Hepatocyte (in vitro differentiated cells): ENCODE measurements around the gene ANKRD11. TPM values are rescaled to one million over a fixed set of nuclear protein-coding genes. Genes with fewer than 3 reads are reported as not detected.

Source experiments
- DNase-seq: peaks from one replicate; pipeline ENCODE4 v3.0.0-alpha.2; 2016; ENCODE audit warnings: low spot score
- H2AFZ ChIP-seq: fragments of 200-600 bp; sonication (generic); 2 replicates; pipeline ENCODE4 v1.6.0; 2016; ENCODE audit warnings: antibody characterized with exemption, mild to moderate bottlenecking
- H3K27ac ChIP-seq: fragments of 200-600 bp; sonication (generic); 2 replicates; pipeline ENCODE4 v1.5.1; 2016; ENCODE audit warnings: mild to moderate bottlenecking
- H3K27me3 ChIP-seq: fragments of 200-600 bp; sonication (generic); 2 replicates; pipeline ENCODE4 v1.6.1; 2016
- H3K36me3 ChIP-seq: fragments of 200-600 bp; sonication (generic); replicated peaks from 2 replicates; pipeline ENCODE4 v1.5.1; 2016; ENCODE audit warnings: low read depth; ENCODE audit not compliant: insufficient read depth
- H3K4me1 ChIP-seq: fragments of 200-600 bp; sonication (generic); 2 replicates; pipeline ENCODE4 v1.5.1; 2016; ENCODE audit warnings: mild to moderate bottlenecking, moderate library complexity; ENCODE audit not compliant: insufficient read depth
- H3K4me2 ChIP-seq: fragments of 200-600 bp; sonication (generic); 2 replicates; pipeline ENCODE4 v1.6.0; 2016
- H3K4me3 ChIP-seq: fragments of 200-600 bp; sonication (generic); 2 replicates; pipeline ENCODE4 v1.5.1; 2016; ENCODE audit warnings: mild to moderate bottlenecking
- H3K79me2 ChIP-seq: fragments of 200-600 bp; sonication (generic); 2 replicates; pipeline ENCODE4 v1.6.0; 2017; ENCODE audit warnings: mild to moderate bottlenecking
- H3K9me2 ChIP-seq: fragments of 200-600 bp; sonication (generic); replicated peaks from 2 replicates; pipeline ENCODE4 v1.6.0; 2017; ENCODE audit warnings: mild to moderate bottlenecking; ENCODE audit not compliant: insufficient read depth
- H3K9me3 ChIP-seq: fragments of 200-600 bp; sonication (generic); 2 replicates; pipeline ENCODE4 v1.5.1; 2016; ENCODE audit warnings: low read depth, mild to moderate bottlenecking
- H4K20me1 ChIP-seq: fragments of 200-600 bp; sonication (generic); 2 replicates; pipeline ENCODE4 v1.6.0; 2016; ENCODE audit warnings: mild to moderate bottlenecking; ENCODE audit not compliant: insufficient read depth, poor library complexity, severe bottlenecking
- EZH2 ChIP-seq: fragments of 200-600 bp; sonication (generic); IDR thresholded peaks from 2 replicates; pipeline ENCODE4 v1.6.1; 2016; ENCODE audit warnings: antibody characterized with exemption, mild to moderate bottlenecking, borderline replicate concordance
- EZH2phosphoT487 ChIP-seq: fragments of 200-600 bp; sonication (generic); IDR thresholded peaks from one replicate; pipeline ENCODE4 v1.6.1; 2018; ENCODE audit warnings: antibody characterized with exemption, mild to moderate bottlenecking, low read depth, moderate library complexity; ENCODE audit not compliant: unreplicated experiment, severe bottlenecking
- WGBS: methylation state at CpG from one replicate; pipeline ENCODE4 v1.1.6; 2016; ENCODE audit warnings: low lambda C conversion rate; ENCODE audit errors: missing lambda C conversion rate; 5-methylcytosine and 5-hydroxymethylcytosine counted together
- polyA plus RNA-seq: library from polyadenylated mRNA; unstranded; fragments of >200 nt; fragmentation: Nextera tagmentation; extraction: Ambion mirVana; gene quantifications from 2 replicates; pipeline ENCODE4 v1.2.1, GENCODE V29; 2016
- total RNA-seq: library from RNA; depleted of rRNA; stranded (reverse); fragments of >200 nt; gene quantifications from 2 replicates; pipeline ENCODE4 v1.2.3, GENCODE V29; 2014
- TF ChIP-seq, protein P1 (sequence below): fragments of 200-600 bp; sonication (generic); IDR thresholded peaks from 2 replicates; pipeline ENCODE4 v1.5.1; 2016; ENCODE audit warnings: antibody characterized with exemption, mild to moderate bottlenecking; ENCODE audit not compliant: poor library complexity

ANKRD11 gene
- total and polyA plus RNA-seq, 2 experiments from 2014 or later: 48.7 to 130 TPM

GRCh38 chr16:89484041-89484501 lies 6.3 kb downstream of the ANKRD11 start:
- no peak for TF ChIP-seq EZH2
- TF ChIP-seq, protein P1, sequence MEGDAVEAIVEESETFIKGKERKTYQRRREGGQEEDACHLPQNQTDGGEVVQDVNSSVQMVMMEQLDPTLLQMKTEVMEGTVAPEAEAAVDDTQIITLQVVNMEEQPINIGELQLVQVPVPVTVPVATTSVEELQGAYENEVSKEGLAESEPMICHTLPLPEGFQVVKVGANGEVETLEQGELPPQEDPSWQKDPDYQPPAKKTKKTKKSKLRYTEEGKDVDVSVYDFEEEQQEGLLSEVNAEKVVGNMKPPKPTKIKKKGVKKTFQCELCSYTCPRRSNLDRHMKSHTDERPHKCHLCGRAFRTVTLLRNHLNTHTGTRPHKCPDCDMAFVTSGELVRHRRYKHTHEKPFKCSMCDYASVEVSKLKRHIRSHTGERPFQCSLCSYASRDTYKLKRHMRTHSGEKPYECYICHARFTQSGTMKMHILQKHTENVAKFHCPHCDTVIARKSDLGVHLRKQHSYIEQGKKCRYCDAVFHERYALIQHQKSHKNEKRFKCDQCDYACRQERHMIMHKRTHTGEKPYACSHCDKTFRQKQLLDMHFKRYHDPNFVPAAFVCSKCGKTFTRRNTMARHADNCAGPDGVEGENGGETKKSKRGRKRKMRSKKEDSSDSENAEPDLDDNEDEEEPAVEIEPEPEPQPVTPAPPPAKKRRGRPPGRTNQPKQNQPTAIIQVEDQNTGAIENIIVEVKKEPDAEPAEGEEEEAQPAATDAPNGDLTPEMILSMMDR: no peak
- no peak for TF ChIP-seq EZH2phosphoT487
- Histone ChIP-seq H3K9me3 (no peaks in the 10 kb centered on the region), H3K9me2 (no peaks in the 10 kb centered on the region), H3K27me3 (no peaks in the 10 kb centered on the region), H4K20me1 (peaks cover 99% of the 10 kb centered on the region), H2AFZ (no peak overlapping the region), H3K36me3 (no peaks in the 10 kb centered on the region), H3K27ac (peak overlapping the region; percentile 88), H3K4me2 (peak overlapping the region; percentile 52), H3K79me2 (peaks cover 100% of the 10 kb centered on the region), H3K4me1 (peaks cover 68% of the 10 kb centered on the region), H3K4me3 (no peak overlapping the region)
- WGBS: 87% methylated on average over 5 of the region's 5 CpGs
- DNase-seq: no peak

DNA sequence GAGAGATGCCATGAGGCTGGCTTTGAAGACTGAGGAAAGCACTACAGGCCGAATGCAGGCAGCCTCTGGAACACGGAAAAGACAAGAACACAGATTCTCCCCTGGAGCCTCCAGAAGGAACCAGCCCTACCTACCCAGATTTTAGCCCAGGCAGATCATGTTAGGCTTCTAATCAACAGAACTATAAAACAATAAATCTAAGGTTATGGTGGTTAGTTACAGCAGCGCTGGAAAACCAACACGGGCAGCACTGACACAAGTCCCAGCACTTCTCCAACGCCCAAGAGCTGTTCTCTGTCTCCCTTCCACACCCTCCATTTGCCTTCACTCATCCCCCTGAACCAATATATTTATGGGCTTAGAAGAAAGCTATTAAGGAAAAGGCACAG lies 7.5 kb downstream of the ANKRD11 start:
- TF ChIP-seq, protein P1: no peak
- TF ChIP-seq EZH2: no peak
- no peak for TF ChIP-seq EZH2phosphoT487
- Histone ChIP-seq H3K9me3 (no peaks in the 10 kb centered on the region), H4K20me1 (peaks cover 100% of the 10 kb centered on the region), H3K79me2 (peaks cover 100% of the 10 kb centered on the region), H3K4me1 (peaks cover 62% of the 10 kb centered on the region), H3K4me2 (peak overlapping the region; percentile 51), H3K27me3 (no peaks in the 10 kb centered on the region), H3K4me3 (no peak overlapping the region), H3K9me2 (no peaks in the 10 kb centered on the region), H3K27ac (peak overlapping the region; percentile 88), H3K36me3 (no peaks in the 10 kb centered on the region), H2AFZ (no peak overlapping the region)
- no peak for DNase-seq
- 72% methylated on average over 5 of the region's 5 CpGs for WGBS

- peaks cover 100% of the 10 kb centered on the region for H4K20me1 ChIP-seq
- no peaks in the 10 kb centered on the region for H3K9me2 ChIP-seq
- no peak for DNase-seq
- peaks cover 100% of the 10 kb centered on the region for H3K79me2 ChIP-seq
- peak overlapping the region; percentile 51 for H3K4me2 ChIP-seq
- WGBS: 67% methylated on average over 14 of the region's 14 CpGs
- TF ChIP-seq, protein P1: no peak
- TF ChIP-seq EZH2: no peak
- no peak for TF ChIP-seq EZH2phosphoT487
- no peak overlapping the region for H3K4me3 ChIP-seq
- no peaks in the 10 kb centered on the region for H3K9me3 ChIP-seq
- peak overlapping the region; percentile 88 for H3K27ac ChIP-seq
- H3K36me3 ChIP-seq: no peaks in the 10 kb centered on the region
- no peaks in the 10 kb centered on the region for H3K27me3 ChIP-seq
- H2AFZ ChIP-seq: no peak overlapping the region
- peaks cover 59% of the 10 kb centered on the region for H3K4me1 ChIP-seq
These were observed 8.1 kb downstream of the ANKRD11 start for GRCh38 chr16:89482150-89482816.
